OCI-LY3 (cell line): ENCODE results near the gene OR10H5.

Experiments
- H2AFZ ChIP-seq: fragments of 200-600, 300-600 bp; shearing (Covaris generic); 2 replicates; pipeline ENCODE4 v1.6.0; 2014; ENCODE audit warnings: antibody characterized with exemption, low read depth, low read length
- H3K27ac ChIP-seq: fragments of 200-600, 300-600 bp; sonication (generic); 2 replicates; pipeline ENCODE4 v1.5.1; 2014; ENCODE audit warnings: mild to moderate bottlenecking, low read length, moderate library complexity, mixed read lengths
- H3K27me3 ChIP-seq: fragments of 200-600, 300-600 bp; sonication (generic); 2 replicates; pipeline ENCODE4 v1.6.1; 2014; ENCODE audit warnings: low read depth, low read length, mixed read lengths
- H3K36me3 ChIP-seq: fragments of 200-600, 300-600 bp; sonication (generic); replicated peaks from 2 replicates; pipeline ENCODE3; 2014; ENCODE audit warnings: low read depth, low read length, mixed read lengths
- H3K4me1 ChIP-seq: fragments of 300-600, 200-600 bp; sonication (generic); 2 replicates; pipeline ENCODE4 v1.6.1; 2014; ENCODE audit warnings: low read length, mixed read lengths
- H3K4me2 ChIP-seq: fragments of 200-600, 300-600 bp; sonication (generic); 2 replicates; pipeline ENCODE4 v1.6.1; 2014; ENCODE audit warnings: low read length, mixed read lengths
- H3K4me3 ChIP-seq: fragments of 300-600, 200-600 bp; sonication (generic); 2 replicates; pipeline ENCODE4 v1.5.1; 2014; ENCODE audit warnings: antibody characterized with exemption, mild to moderate bottlenecking, low read length, moderate library complexity
- H3K79me2 ChIP-seq: fragments of 300-600, 200-600 bp; shearing (Covaris generic); 2 replicates; pipeline ENCODE4 v1.6.1; 2014; ENCODE audit warnings: mild to moderate bottlenecking, low read length, mixed read lengths
- H3K9ac ChIP-seq: fragments of 300-600, 200-600 bp; shearing (Covaris generic); 2 replicates; pipeline ENCODE4 v1.6.0; 2014; ENCODE audit warnings: mild to moderate bottlenecking, low read length, moderate library complexity
- H3K9me3 ChIP-seq: fragments of 200-600, 300-600 bp; shearing (Covaris generic); 2 replicates; pipeline ENCODE4 v1.6.1; 2014; ENCODE audit warnings: low read length, mixed read lengths; ENCODE audit not compliant: insufficient read depth
- H4K20me1 ChIP-seq: fragments of 200-600, 300-600 bp; sonication (generic); 2 replicates; pipeline ENCODE4 v1.6.1; 2016; ENCODE audit warnings: low read length, mixed read lengths; ENCODE audit not compliant: insufficient read depth
- CTCF ChIP-seq: fragments of 200-600, 300-600 bp; sonication (generic); IDR thresholded peaks from 2 replicates; pipeline ENCODE4 v1.5.1; 2014; ENCODE audit warnings: antibody characterized with exemption, low read length, low read depth
- EZH2phosphoT487 ChIP-seq: fragments of 200-600 bp; shearing (Covaris generic); IDR thresholded peaks from 2 replicates; pipeline ENCODE4 v1.6.1; 2018; ENCODE audit warnings: antibody characterized with exemption, mixed run types, low read depth

OR10H5 gene

DNA sequence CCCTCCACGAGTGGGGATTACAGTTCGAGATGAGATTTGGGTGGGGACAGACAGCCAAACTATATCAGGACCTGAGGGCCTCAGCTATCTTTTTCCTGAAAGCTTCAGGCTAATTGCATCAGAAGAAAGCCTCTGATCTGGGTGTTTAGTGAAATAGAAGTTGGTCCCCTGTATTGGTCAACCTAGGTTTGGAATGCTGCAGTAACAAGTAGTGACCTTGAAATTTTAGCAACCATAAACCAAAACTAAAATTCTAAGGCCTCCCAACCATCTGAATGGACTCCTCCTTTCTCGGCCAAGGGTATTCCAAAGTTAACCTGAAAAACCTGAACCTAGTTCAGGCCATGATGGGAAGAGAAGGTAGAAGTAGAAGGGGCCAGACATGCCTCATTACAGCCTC, 62.9 kb downstream of the OR10H5 start:
- no peaks in the 10 kb centered on the region for H3K4me1 ChIP-seq
- H3K9me3 ChIP-seq, result no peaks in the 10 kb centered on the region
- TF ChIP-seq CTCF (no peak), EZH2phosphoT487 (no peak)
- no peak overlapping the region for H3K4me2 ChIP-seq
- H3K27ac ChIP-seq, result no peak overlapping the region
- H3K36me3 ChIP-seq, result no peaks in the 10 kb centered on the region
- H2AFZ ChIP-seq, result no peak overlapping the region
- H3K9ac ChIP-seq, result no peak overlapping the region
- H4K20me1 ChIP-seq, result no peaks in the 10 kb centered on the region
- no peaks in the 10 kb centered on the region for H3K79me2 ChIP-seq
- H3K4me3 ChIP-seq, result no peak overlapping the region
- H3K27me3 ChIP-seq, result peaks cover 13% of the 10 kb centered on the region
